RPMI8226 (cell line): ENCODE results near the gene VPS36.
"Not testable (repeated sequence)": the region's sequence is repeated elsewhere in the genome, so short reads cannot be mapped to it uniquely, and the experiment has no call there.

Experiments
- DNase-seq: peaks from one replicate; pipeline ENCODE4 v3.0.0-alpha.2; 2015

VPS36 gene

GRCh38 chr13:52374389-52374788 lies 76.0 kb downstream of the VPS36 start:
- no peak for DNase-seq

GRCh38 chr13:52373277-52373676 lies 77.2 kb downstream of the VPS36 start:
- DNase-seq, result not testable (repeated sequence)

- no peak for DNase-seq
Observed at GRCh38 chr13:52371736-52372247, 78.6 kb downstream of the VPS36 start.

- DNase-seq, result no peak
Observed at GRCh38 chr13:52366291-52366690, 84.1 kb downstream of the VPS36 start.
